ENCODE results near the gene TARP.
"Not testable (repeated sequence)": the region's sequence is repeated elsewhere in the genome, so short reads cannot be mapped to it uniquely, and the experiment has no call there.

TARP gene

GRCh38 chr7:38264602-38265001 is 8.8 kb downstream of the TARP start:
- in situ Hi-C loops (cut with MboI; ENCODE audit: low sequenced_read_pairs): not testable (repeated sequence)

DNA sequence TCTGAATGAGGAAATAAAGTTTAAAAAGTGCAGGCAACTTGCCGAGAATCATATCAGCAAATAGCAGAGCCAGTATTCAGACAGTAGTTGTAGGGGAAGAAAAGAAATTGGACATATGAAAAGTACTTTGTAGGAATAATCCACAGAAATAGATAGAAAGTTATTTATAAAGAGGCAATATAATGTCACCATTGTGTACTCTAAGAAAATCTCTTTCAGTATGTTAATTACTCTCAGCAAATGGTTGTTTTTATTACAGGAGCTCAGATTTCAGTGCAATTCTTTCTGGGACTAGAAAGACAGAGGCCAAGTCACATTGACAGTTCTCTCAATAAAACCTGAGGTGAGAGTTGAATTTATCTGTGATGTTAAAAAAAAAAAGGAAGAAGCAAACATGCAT is 10.2 kb downstream of the TARP start:
- in situ Hi-C loops (cut with MboI; ENCODE audit: low sequenced_read_pairs): not testable (repeated sequence)

DNA sequence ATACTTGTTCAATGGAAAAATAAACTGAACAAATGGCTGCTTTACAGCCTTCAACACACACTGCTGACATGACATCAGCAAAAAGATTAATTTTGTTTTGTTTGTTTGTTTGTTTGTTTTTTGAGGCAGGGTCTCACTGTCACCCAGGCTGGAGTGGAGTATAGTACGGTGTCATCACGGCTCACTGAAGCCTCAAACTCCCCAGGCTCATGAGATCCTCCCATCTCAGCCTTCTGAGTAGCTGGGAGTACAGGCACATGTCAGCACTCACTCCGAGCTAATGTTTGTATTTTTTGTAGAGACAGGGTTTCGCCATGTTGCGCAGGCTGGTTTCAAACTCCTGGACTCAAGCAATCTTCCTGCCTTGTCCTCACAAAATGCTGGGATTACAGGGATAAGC is 10.9 kb downstream of the TARP start:
- in situ Hi-C loops (cut with MboI; ENCODE audit: low sequenced_read_pairs): no loop called here

- in situ Hi-C loops (cut with MboI; ENCODE audit: low sequenced_read_pairs): not testable (repeated sequence)
These were observed 11.4 kb downstream of the TARP start for GRCh38 chr7:38262026-38262425.

DNA sequence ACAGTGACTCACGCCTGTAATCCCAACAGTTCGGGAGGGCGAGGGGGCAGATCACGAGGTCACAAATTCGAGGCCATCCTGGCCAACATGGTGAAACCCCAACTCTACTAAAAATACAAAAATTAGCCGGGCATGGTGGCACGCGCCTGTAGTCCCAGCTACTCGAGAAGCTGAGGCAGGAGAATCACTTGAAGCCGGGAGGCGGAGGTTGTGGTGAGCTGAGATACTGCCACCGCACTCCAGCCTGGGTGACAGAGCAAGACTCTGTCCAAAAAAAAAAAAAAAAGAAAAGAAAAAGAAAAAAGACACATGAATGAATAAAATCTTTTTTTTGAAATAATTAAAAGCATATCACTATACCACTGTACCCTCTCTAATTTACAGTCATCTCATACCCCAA is 11.8 kb downstream of the TARP start:
- in situ Hi-C loops (cut with MboI; ENCODE audit: low sequenced_read_pairs): not testable (repeated sequence)

- in situ Hi-C loops (cut with MboI; ENCODE audit: low sequenced_read_pairs): not testable (repeated sequence)
These were observed 14.3 kb downstream of the TARP start for GRCh38 chr7:38259157-38259556.

DNA sequence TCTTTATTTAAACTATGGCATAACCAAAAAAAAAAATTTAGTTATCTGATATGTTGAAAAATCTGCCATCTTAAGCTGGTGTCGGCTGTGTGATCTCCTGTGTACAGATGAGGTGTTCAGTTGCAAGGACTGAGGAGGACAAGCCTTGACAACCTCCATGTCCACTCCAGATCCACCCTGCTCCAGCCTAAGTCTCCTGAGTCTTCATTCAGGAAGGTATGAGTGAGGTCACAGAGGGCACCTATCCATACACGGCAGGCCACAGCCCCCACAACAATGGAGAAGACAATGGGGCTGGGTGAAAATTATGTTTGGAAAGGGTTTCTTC is 16.1 kb downstream of the TARP start:
- in situ Hi-C loops (cut with MboI; ENCODE audit: low sequenced_read_pairs): no loop called here

- in situ Hi-C loops (cut with MboI; ENCODE audit: low sequenced_read_pairs): not testable (repeated sequence)
These were observed 23.6 kb downstream of the TARP start for GRCh38 chr7:38249849-38250248.

GRCh38 chr7:38248069-38248567 is 25.3 kb downstream of the TARP start:
- in situ Hi-C loops (cut with MboI; ENCODE audit: low sequenced_read_pairs): no loop called here

GRCh38 chr7:38245409-38245977 is 27.9 kb downstream of the TARP start:
- in situ Hi-C loops (cut with MboI; ENCODE audit: low sequenced_read_pairs): no loop called here

DNA sequence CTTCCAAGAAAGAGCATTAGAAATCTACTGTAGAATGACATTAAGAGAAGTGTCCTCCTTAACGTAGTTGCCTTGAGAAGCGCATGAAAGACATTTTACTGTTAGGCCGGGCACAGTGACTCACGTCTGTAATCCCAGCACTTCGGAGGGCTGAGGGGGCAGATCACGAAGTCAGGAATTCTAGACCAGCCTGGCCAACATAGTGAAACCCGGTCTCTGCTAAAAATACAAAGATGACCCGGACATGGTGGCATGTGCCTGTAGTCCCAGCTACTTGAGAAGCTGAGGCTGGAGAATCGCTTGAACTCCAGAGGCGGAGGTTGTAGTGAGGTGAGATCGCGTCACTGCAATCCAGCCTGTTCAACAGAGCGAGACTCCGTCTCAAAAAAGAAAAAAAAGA is 28.9 kb downstream of the TARP start:
- in situ Hi-C loops (cut with MboI; ENCODE audit: low sequenced_read_pairs): no loop called here

DNA sequence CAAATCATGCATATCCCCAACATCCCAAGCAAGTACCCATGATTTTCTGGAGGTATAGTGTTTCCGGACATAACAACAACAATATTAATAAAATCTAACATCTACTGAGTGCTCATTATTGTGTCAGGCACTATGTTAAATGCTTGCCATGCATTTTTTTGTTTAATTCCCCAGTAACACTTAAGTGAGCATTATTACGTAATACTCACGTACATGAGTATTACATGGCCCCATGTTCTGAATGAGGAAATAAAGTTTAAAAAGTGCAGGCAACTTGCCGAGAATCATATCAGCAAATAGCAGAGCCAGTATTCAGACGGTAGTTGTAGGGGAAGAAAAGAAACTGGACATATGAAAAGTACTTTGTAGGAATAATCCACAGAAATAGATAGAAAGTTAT is 30.1 kb downstream of the TARP start:
- in situ Hi-C loops (cut with MboI; ENCODE audit: low sequenced_read_pairs): not testable (repeated sequence)

DNA sequence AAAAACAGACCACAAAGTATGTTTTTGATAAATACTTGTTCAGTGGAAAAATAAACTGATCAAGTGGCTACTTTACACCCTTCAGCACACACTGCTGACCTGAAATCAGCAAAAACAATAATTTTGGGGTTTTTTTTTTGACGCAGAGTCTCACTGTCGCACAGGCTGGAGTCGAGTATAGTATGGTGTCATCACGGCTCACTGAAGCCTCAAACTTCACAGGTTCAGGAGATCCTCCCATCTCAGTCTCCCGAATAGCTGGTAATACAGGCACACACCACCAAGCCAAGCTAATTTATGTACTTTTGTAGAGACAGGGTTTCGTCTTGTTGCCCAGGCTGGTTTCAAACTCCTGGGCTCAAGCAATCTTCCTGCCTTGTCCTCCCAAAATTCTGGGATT is 30.6 kb downstream of the TARP start:
- in situ Hi-C loops (cut with MboI; ENCODE audit: low sequenced_read_pairs): no loop called here

GRCh38 chr7:38241071-38241470 is 32.4 kb downstream of the TARP start:
- in situ Hi-C loops (cut with MboI; ENCODE audit: low sequenced_read_pairs): no loop called here

- in situ Hi-C loops (cut with MboI; ENCODE audit: low sequenced_read_pairs): not testable (repeated sequence)
These were observed 34.3 kb downstream of the TARP start for GRCh38 chr7:38239129-38239528.

DNA sequence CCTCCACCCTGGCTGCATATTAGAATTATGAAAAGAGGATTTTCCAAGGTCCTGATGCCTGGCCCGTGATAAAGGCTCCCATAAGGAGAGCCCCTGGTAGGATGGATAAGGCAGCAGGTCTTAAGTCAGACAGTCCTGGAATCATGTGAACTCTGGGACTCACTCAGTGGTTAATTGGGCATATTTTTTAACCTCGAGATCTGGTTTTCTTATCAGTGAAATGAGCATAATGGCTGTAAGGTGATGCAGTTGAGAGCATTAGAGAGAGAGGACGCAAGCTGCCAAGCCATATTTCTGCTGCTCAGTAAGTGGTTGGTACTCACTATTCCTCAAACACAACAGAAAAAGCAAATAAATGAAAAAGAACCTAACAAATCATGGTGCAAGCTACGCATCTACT is 37.8 kb downstream of the TARP start:
- in situ Hi-C loops (cut with MboI; ENCODE audit: low sequenced_read_pairs): no loop called here

DNA sequence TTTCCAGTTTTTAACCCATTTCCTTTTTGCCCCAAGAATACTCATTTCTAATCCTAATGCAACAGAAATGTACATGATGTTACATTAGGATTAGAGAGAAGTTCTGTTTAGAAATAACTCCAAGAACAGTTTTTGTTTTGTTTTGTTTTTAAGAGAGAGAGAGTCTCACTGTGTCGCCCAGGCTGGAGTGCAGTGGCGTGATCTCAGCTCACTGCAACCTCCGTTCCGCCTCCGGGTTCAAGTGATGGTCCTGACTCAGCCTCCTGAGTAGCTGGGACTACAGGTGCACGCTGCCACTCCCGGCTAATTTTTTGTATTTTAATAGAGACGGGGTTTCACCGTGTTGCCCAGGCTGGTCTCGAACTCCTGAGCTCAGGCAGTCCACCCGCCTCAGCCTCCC is 38.7 kb downstream of the TARP start:
- in situ Hi-C loops (cut with MboI; ENCODE audit: low sequenced_read_pairs): not testable (repeated sequence)

DNA sequence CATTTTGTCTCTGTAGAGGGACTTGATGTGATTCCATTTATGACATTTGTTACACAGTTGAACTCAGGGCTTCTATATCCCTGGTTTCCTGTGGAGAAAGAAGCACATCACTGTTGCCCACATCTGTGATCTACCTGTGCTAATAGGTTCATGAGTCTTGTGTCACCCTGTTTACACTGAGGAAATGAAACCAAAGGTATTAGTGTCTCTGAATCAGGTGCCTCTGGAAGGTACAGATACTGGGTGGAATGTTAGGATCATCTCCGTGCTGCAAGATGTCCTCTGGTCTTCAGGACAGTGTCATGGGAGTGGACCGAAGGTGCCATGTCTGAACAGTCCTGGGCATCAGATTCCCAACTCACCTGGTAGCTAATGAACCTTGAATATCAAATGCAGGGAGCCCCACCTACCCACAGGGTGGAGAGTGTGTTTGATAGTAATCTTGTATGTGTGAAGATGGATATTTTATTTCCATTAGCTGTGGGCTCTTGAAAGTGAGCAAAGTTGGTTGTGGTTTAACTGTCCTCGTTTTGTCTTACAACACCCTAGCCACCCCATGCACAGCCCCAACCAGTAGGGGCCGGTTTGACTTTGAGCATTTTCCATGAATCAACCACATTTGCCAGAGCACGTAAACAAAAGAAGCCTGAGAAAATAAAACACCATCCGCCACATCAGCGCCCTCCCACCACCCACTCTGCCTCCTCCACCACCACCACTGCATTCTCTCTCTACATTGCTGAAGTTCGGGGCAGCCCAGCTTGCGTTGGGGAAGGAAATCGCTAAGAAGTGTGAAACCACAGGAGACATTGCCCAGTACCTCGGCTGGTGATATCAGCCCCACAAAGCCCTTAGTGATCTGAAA is 40.7 kb downstream of the TARP start:
- in situ Hi-C loops (cut with MboI; ENCODE audit: low sequenced_read_pairs): no loop called here

- in situ Hi-C loops (cut with MboI; ENCODE audit: low sequenced_read_pairs): no loop called here
These were observed 43.4 kb downstream of the TARP start for GRCh38 chr7:38229884-38230642.

- in situ Hi-C loops (cut with MboI; ENCODE audit: low sequenced_read_pairs): no loop called here
These were observed 44.0 kb downstream of the TARP start for GRCh38 chr7:38229386-38229785.

DNA sequence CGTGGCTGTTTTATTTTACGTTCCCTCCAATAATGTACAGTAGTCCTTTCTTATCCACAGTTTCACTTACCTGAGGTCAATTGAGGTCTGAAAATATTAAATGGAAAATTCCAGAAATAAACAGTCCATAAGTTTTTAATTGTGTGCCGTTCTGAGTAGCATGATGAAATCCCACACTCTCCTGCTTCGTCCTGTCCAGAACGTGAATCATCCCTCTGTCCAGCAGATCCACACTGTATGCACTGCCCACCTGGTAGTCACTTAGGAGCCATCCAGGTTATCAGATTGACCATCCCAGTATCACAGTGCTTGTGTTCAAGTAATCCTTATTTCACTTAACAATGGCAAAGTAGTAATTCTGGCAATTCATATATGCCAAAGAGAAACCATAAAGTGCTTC is 49.0 kb downstream of the TARP start:
- in situ Hi-C loops (cut with MboI; ENCODE audit: low sequenced_read_pairs): loop anchor here (5.0 to 25.0 kb wide), 3 partner anchors 93 to 312 kb away; partner anchors contain the start of genes EPDR1 and SFRP4

DNA sequence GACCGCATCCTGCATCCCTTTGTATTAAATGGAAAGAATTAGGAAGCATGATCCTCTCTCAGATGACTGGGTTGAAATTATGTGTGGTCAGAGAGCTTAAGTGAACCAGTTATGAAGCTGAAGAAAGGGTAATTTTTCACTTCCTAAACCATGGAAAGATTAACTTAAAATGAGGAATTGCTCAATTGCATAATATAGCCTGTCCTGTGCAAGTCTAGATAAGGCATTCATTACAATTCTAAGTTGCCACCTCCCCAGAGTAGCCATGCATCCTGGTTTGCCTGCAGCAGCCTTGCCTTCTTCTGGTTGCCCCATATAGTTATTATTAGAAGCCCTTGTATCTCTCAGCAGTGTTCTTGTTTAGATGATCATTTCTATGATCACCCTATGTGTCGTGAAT is 50.1 kb downstream of the TARP start:
- in situ Hi-C loops (cut with MboI; ENCODE audit: low sequenced_read_pairs): loop anchor here (5.0 to 25.0 kb wide), 3 partner anchors 94 to 311 kb away; partner anchors contain the start of genes EPDR1 and SFRP4

Data from HL-60/S4 (cell line).